ENCODE measurements around the gene OR5C1.

Gene OR5C1

GRCh38 chr9:122786338-122786737 is 2.4 kb upstream of the OR5C1 start:
- H3K36me3 ChIP-seq, result peaks cover 0 to 4% (median 0%) of the 10 kb centered on the region in 3 donors
- no peak for DNase-seq
- H3K4me3 ChIP-seq, result no peak overlapping the region
- H3K9me3 ChIP-seq, result no peaks in the 10 kb centered on the region
- TF ChIP-seq CTCF (IDR thresholded peaks at IDR 0.05), result no peak
- H3K27ac ChIP-seq, result no peak overlapping the region
- H3K27me3 ChIP-seq, result no peaks in the 10 kb centered on the region
- intact Hi-C loops (cut with DNase I; ENCODE audit: low total_unique reads), result no loop called here
- H3K4me1 ChIP-seq, result no peaks in the 10 kb centered on the region

GRCh38 chr9:122789256-122790046 is 718 bp downstream of the OR5C1 start:
- DNase-seq, result no peak
- Histone ChIP-seq H3K4me3 (no peak overlapping the region), H3K27me3 (no peaks in the 10 kb centered on the region), H3K27ac (no peak overlapping the region), H3K36me3 (peaks cover 0 to 4% (median 0%) of the 10 kb centered on the region in 3 donors), H3K4me1 (no peaks in the 10 kb centered on the region), H3K9me3 (no peaks in the 10 kb centered on the region)
- TF ChIP-seq CTCF (IDR thresholded peaks at IDR 0.05), result no peak
- intact Hi-C loops (cut with DNase I; ENCODE audit: low total_unique reads), result no loop called here

GRCh38 chr9:122791872-122792669 is 3.3 kb downstream of the OR5C1 start:
- DNase-seq, result no peak
- no peak overlapping the region for H3K4me3 ChIP-seq
- H3K4me1 ChIP-seq, result no peaks in the 10 kb centered on the region
- H3K36me3 ChIP-seq, result peaks cover 0 to 4% (median 0%) of the 10 kb centered on the region in 3 donors
- TF ChIP-seq CTCF (IDR thresholded peaks at IDR 0.05), result no peak
- no peaks in the 10 kb centered on the region for H3K9me3 ChIP-seq
- H3K27me3 ChIP-seq, result no peaks in the 10 kb centered on the region
- no peak overlapping the region for H3K27ac ChIP-seq
- intact Hi-C loops (cut with DNase I; ENCODE audit: low total_unique reads), result no loop called here

GRCh38 chr9:122797316-122798063 is 8.8 kb downstream of the OR5C1 start:
- TF ChIP-seq CTCF (IDR thresholded peaks at IDR 0.05), result no peak
- Histone ChIP-seq H3K4me1 (no peaks in the 10 kb centered on the region), H3K9me3 (no peaks in the 10 kb centered on the region), H3K27ac (no peak overlapping the region), H3K27me3 (no peaks in the 10 kb centered on the region), H3K36me3 (no peaks in the 10 kb centered on the region), H3K4me3 (no peak overlapping the region)
- intact Hi-C loops (cut with DNase I; ENCODE audit: low total_unique reads), result no loop called here
- no peak for DNase-seq
